Adipose tissue (tissue), 3 donors: Measurements from ENCODE around the gene TUBA3C. TPM values are rescaled to one million over a fixed set of nuclear protein-coding genes. Genes with fewer than 3 reads are reported as not detected.

ENCODE experiments used
- H3K27ac ChIP-seq: one replicate; pipeline ENCODE4 v1.5.1; 2013; ENCODE audit warnings: low read depth, low read length
- WGBS, 3 donors: extraction: QIAGEN DNeasy Blood & Tissue Kit; methylation state at CpG; one replicate each; pipeline ENCODE4 v1.1.7; 2013; 5-methylcytosine and 5-hydroxymethylcytosine counted together
- polyA plus RNA-seq, 3 donors: library from polyadenylated mRNA; stranded (reverse); fragments of 200-250 nt; gene quantifications; one replicate each; pipeline ENCODE4 v1.2.3, GENCODE V29; 2013
- donor health status: healthy with polysubstance abuse.
- donor health status: Bipolar disorder and iron deficiency.
- donor health status: healthy.

TUBA3C gene
- polyA plus RNA-seq, 3 donors: not detected

- H3K27ac ChIP-seq: no peak overlapping the region
- WGBS, 3 donors: 54 to 73% (median 70%) methylated on average over 9 of the region's 9 CpGs
Observed at GRCh38 chr13:19172007-19172646, 9.5 kb downstream of the TUBA3C start.

DNA sequence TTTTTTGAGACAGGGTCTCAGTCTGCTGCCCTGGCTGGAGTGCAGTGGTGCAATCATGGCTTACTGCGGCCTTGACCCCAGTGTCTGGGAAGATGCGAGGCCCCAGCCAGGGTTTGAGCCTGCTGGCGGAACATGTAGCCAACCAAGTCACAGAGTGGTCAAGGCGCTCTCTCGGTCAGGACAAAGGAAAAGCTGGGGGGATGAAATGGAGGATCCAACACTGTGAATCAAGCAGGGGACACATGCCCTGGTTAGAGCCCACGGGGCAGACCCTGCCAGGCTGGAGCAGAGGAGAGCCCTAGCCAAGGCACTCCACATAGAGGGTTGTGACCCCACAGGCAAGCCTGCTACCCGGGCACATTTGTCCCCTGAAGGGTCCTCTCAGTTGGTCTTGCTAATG is 10.1 kb downstream of the TUBA3C start:
- no peak overlapping the region for H3K27ac ChIP-seq
- WGBS, 3 donors: 85 to 90% (median 90%) methylated on average over 7 of the region's 7 CpGs

DNA sequence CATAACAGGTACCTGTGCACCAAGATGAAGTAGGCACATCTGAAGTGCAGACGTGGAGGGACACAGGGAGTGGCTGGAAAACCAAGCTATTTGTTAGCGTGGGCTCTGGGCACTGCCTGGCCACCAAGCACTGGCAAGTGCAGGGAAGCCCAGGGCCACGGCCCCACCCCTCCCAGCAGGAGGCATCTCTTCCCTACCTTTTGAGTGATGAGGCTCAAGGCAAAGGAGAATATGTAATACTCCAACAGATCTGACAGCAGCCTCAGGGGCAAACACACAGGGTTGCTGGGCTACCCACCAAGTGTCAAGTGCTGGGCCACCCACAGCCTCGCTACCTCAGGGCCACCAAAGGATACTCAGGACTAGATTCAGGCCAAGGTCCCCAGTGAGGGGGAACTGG is 11.6 kb downstream of the TUBA3C start:
- WGBS, 3 donors: 51 to 70% (median 58%) methylated on average over 4 of the region's 4 CpGs
- no peak overlapping the region for H3K27ac ChIP-seq

- WGBS, 3 donors: 72 to 92% (median 91%) methylated on average over 3 of the region's 3 CpGs
- H3K27ac ChIP-seq: no peak overlapping the region
Observed at GRCh38 chr13:19169496-19169895, 12.1 kb downstream of the TUBA3C start.

DNA sequence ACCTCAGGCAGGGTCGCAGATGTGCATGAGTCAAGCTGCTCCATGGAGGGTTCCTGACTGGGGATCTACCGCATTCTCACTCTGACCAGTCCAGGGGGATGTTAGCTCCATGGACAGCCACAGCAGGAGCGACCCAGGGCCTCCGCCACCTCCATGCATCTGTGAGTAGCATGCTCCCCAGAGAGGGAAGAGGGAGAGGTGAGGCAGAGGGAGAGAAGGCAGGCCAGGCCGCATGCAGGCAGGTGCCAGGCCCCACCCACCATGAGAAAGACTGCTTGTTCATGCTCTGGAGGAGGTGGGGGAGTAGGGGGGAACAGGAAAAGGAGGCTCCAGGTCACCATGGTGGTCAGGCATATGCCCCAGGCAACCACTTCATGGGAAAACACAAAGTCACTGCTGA is 20.3 kb downstream of the TUBA3C start:
- WGBS, 3 donors: 73 to 79% (median 77%) methylated on average over 5 of the region's 5 CpGs
- no peak overlapping the region for H3K27ac ChIP-seq

DNA sequence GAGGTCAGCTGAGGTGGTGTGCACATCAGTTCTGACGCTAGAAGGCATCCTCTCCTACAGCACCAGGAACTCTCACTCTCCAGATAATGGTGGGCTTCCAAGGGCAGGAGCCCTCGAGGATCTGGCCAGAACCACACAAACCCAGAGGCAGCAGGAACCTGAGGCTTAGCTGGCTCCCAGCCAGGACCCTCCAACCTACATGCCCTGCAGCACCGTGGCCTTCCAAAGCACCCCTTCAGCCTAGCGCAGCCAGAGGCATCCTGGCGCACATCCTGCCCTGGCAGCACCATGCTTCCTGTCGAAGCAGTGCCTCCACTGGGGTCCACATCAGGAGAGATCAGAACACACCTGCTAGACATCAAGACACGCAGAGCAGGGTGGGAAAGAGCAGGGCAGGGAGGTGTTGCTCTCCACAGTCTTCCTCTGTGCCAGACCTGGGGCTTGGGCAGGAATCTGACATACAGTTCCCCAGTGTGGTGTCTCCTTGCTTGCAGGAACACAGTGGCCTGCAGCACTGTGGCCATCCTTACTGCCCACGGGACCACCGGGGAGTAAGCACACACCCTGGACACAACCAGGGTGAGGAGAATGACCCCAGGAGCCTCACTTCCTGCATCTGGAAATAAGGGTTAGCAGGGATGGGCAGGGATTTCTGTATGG is 21.7 kb downstream of the TUBA3C start:
- no peak overlapping the region for H3K27ac ChIP-seq
- WGBS, 3 donors: 68 to 76% (median 70%) methylated on average over 9 of the region's 9 CpGs

GRCh38 chr13:19159181-19159580 is 22.4 kb downstream of the TUBA3C start:
- 49 to 88% (median 70%) methylated on average over 2 of the region's 2 CpGs for WGBS, 3 donors
- H3K27ac ChIP-seq: no peak overlapping the region

DNA sequence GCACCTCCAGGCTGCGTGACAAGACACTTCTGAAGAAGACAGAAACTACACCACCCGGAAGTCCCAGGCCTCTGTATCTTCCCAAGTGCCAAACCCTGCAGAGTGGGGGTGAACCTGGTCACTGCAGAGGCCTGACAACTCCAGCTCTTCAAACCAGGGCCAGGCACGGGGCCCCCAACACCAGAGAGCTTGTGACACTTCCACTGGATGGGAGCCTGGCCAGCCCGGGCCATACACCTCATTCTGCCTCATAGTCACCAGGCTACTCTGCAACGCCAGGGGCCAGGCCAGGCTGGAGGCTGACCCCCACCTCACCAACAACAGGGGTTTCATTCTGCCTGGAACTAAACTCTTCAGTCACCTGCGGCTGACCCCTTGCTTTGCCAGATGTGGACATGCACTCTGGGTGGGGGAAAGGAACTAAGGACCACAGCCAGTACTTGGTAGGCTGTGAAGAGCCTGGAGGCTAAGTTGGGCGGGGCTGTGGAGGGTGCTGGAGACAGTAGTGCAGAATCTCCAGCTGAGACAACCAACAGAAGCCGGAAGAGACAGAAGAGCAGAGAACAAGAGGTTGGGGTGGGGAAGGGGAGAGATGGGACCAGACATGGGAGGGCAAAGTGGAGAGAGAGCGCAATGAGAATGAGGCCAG is 23.0 kb downstream of the TUBA3C start:
- WGBS, 3 donors: 50 to 73% (median 72%) methylated on average over 9 of the region's 9 CpGs

GRCh38 chr13:19158006-19158405 is 23.6 kb downstream of the TUBA3C start:
- 67 to 80% (median 73%) methylated on average over 6 of the region's 6 CpGs for WGBS, 3 donors
- H3K27ac ChIP-seq: no peak overlapping the region

More for the DNA sequence above, 23.0 kb downstream of the TUBA3C start:
- no peak overlapping the region for H3K27ac ChIP-seq

DNA sequence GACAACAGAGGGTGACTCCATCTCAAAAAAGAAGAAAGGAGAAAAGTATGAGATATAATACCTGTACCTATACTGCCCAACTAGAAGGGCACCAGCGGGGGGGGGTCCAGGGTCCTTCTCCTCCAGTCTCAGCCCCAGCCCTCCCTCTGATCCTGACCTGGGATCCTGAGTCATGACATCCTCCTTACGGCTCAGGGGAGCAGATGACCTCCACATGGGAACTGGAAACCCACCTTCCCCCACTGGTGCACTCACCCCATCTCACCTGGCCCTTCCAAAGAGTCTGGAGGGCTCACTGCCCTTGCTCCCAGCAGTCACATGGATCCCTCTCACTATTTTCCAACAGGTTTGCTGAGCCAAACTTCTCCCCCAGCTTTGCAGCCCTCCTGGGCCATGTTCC is 24.2 kb downstream of the TUBA3C start:
- WGBS, 3 donors: 19 to 88% (median 57%) methylated on average over 2 of the region's 2 CpGs
- H3K27ac ChIP-seq: no peak overlapping the region

DNA sequence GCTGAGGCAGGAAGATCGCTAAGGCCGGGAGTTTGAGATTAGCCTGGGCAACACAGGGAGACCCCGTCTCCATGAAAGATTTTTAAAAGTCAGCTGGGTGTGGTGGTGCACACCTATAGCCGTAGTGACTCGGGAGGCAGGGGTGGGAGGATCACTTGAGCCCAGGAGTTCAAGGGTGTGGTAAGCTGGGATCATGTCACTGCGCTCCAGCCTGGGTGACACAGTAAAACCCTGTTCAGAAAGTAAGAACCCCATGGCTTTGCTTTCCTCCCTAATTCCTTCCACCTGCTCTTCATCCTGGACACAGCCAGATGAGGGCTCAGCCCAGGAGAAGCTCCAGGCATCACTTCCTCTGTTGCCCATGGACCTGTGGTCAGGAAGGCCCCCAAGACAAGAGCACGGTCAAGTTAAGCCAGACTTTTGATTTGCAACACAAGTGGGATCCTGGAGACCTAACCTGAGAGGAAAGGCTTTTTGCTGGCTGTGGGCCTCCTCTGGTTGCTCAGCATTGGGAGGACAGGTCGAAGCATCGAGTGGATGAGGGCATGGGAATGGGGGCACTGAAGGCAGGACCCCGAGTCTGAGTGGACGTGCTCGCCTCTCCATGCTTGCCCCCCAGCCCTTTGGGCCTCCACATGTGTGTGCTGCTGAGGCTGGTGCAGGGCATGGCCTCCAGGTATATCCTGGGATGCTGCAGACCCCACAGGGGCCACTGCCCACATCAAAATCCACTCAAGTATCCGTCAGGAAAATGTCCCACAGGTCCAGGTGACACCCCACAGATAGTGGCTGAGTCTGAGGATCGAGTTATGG is 25.4 kb downstream of the TUBA3C start:
- 64 to 77% (median 75%) methylated on average over 14 of the region's 14 CpGs for WGBS, 3 donors
- no peak overlapping the region for H3K27ac ChIP-seq

DNA sequence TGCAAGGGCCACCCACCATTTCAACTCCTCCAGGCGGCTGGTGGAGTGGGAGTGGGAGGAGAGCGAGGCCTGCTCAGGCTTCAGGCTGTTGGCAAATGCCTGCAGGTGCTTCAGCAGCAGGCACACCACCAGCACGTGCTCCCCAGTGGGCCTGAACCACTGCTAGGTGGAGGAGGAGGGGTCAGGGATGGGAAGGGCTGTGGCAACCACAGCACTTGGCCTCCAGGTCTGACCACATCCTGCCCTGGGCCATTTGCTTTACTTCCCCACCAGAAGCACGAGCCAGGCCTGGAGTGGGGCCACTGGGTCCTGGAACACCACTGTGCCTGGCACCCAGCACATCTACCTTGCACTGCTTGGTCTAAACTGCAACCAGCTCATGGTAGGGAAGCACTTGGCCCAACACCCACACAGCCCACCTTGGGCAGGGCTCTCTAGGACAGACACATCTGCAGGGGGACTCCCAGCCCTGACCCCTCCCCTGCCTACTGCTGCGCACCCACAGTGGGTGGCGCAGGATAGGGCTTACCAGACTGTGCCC is 26.2 kb downstream of the TUBA3C start:
- WGBS, 3 donors: 66 to 71% (median 70%) methylated on average over 6 of the region's 6 CpGs

GRCh38 chr13:19154843-19155242 is 26.8 kb downstream of the TUBA3C start:
- H3K27ac ChIP-seq: no peak overlapping the region
- WGBS, 3 donors: 69 to 84% (median 81%) methylated on average over 7 of the region's 7 CpGs

More for the DNA sequence above, 26.2 kb downstream of the TUBA3C start:
- no peak overlapping the region for H3K27ac ChIP-seq

DNA sequence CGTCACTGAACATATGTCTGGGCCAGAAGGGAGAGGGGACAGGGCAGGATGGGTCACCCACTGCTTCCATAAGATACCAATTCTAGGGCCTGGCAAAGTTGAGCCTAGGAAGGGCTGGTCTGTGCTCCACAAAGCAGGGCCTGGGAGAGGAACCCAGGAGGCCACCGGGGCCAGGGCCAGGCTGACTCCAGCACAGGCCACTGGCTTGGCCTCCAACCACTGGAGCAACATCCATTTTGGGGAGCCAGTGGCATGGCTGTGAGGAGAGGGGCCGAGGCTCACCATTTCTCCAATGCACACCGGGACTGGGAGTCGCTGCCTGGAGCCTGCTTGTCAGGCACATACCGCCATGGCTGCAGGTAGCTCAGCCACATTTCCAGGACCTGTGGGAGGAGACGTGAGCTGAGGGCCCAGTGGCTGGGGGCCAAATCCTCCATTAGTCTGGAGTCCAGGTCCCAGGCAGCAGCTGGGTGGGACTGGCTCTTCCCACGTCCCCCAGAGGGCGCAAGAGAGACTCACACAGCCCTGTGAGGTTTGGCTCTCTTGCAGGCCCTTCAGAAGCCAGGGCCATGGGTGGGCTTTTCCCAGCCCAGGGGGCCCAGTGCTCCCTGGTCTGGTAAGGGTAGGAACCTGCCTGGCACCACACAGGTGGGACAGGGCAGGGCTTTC is 27.7 kb downstream of the TUBA3C start:
- 63 to 85% (median 77%) methylated on average over 8 to 9 of the region's 9 CpGs for WGBS, 3 donors

DNA sequence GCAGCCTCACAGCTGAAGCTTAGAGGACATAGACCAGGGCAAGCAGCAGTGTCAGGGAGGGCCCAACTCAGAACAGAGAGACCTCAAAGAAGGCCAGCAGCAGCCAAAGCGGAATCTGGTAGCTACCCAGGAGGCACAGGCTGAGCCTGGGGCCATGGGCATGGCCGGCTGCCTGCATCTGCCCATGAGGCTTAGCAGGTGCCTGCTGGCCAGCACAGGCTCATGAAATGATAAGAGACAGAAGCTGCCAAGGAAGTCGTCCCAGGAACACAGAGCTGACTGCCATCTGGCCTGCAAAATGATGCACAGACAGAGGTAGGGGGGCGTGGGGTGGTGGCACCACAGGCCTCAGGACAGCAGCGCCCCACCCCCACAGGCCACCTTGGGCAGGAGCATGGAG is 29.2 kb downstream of the TUBA3C start:
- WGBS, 3 donors: 44 to 72% (median 64%) methylated on average over 4 to 5 of the region's 5 CpGs
- H3K27ac ChIP-seq: no peak overlapping the region

More for the DNA sequence above, 27.7 kb downstream of the TUBA3C start:
- no peak overlapping the region for H3K27ac ChIP-seq

GRCh38 chr13:19151581-19152263 is 29.9 kb downstream of the TUBA3C start:
- 72 to 91% (median 85%) methylated on average over 14 of the region's 14 CpGs for WGBS, 3 donors
- no peak overlapping the region for H3K27ac ChIP-seq

- H3K27ac ChIP-seq: no peak overlapping the region
- 60 to 85% (median 65%) methylated on average over 8 of the region's 8 CpGs for WGBS, 3 donors
Observed at GRCh38 chr13:19150712-19151228, 30.9 kb downstream of the TUBA3C start.
